Measurements from ENCODE around the gene UIMC1.
A peak's percentile ranks its signal among the peaks of the same experiment; 100 is the strongest.
"Not testable (repeated sequence)": the region's sequence is repeated elsewhere in the genome, so short reads cannot be mapped to it uniquely, and the experiment has no call there.

UIMC1 gene

GRCh38 chr5:177005619-177006264, 837 bp downstream of the UIMC1 start:
- DNase-seq (ENCODE audit: low read depth) = peak; percentile 57

- DNase-seq (ENCODE audit: low read depth) = no peak
These were observed 1.6 kb downstream of the UIMC1 start for GRCh38 chr5:177004961-177005360.

GRCh38 chr5:177003649-177004048, 2.9 kb downstream of the UIMC1 start:
- DNase-seq (ENCODE audit: low read depth) = no peak

- DNase-seq (ENCODE audit: low read depth) = not testable (repeated sequence)
These were observed 7.1 kb downstream of the UIMC1 start for GRCh38 chr5:176999526-176999925.

- no peak for DNase-seq (ENCODE audit: low read depth)
These were observed 7.8 kb downstream of the UIMC1 start for GRCh38 chr5:176998828-176999227.

- DNase-seq (ENCODE audit: low read depth) = no peak
These were observed 9.8 kb downstream of the UIMC1 start for GRCh38 chr5:176996780-176997179.

GRCh38 chr5:176995896-176996767, 10.4 kb downstream of the UIMC1 start:
- DNase-seq (ENCODE audit: low read depth) = no peak

GRCh38 chr5:176995122-176995490, 11.5 kb downstream of the UIMC1 start:
- DNase-seq (ENCODE audit: low read depth) = no peak

GRCh38 chr5:176994460-176995121, 12.0 kb downstream of the UIMC1 start:
- no peak for DNase-seq (ENCODE audit: low read depth)

GRCh38 chr5:176993081-176993480, 13.5 kb downstream of the UIMC1 start:
- not testable (repeated sequence) for DNase-seq (ENCODE audit: low read depth)

GRCh38 chr5:176987583-176987982, 19.0 kb downstream of the UIMC1 start:
- no peak for DNase-seq (ENCODE audit: low read depth)

GRCh38 chr5:176986280-176986679, 20.3 kb downstream of the UIMC1 start:
- no peak for DNase-seq (ENCODE audit: low read depth)

- DNase-seq (ENCODE audit: low read depth) = peak; percentile 12
These were observed 21.1 kb downstream of the UIMC1 start for GRCh38 chr5:176985516-176985915.

GRCh38 chr5:176984176-176984575, 22.4 kb downstream of the UIMC1 start:
- not testable (repeated sequence) for DNase-seq (ENCODE audit: low read depth)

GRCh38 chr5:176983593-176983992, 23.0 kb downstream of the UIMC1 start:
- not testable (repeated sequence) for DNase-seq (ENCODE audit: low read depth)

GRCh38 chr5:176983112-176983511, 23.5 kb downstream of the UIMC1 start:
- not testable (repeated sequence) for DNase-seq (ENCODE audit: low read depth)

- DNase-seq (ENCODE audit: low read depth) = no peak
These were observed 25.8 kb downstream of the UIMC1 start for GRCh38 chr5:176980818-176981217.

- no peak for DNase-seq (ENCODE audit: low read depth)
These were observed 26.9 kb downstream of the UIMC1 start for GRCh38 chr5:176979669-176980068.

- DNase-seq (ENCODE audit: low read depth) = no peak
These were observed 40.9 kb downstream of the UIMC1 start for GRCh38 chr5:176965633-176966032.

GRCh38 chr5:176959051-176959450, 47.5 kb downstream of the UIMC1 start:
- DNase-seq (ENCODE audit: low read depth) = no peak

- no peak for DNase-seq (ENCODE audit: low read depth)
These were observed 49.8 kb downstream of the UIMC1 start for GRCh38 chr5:176956756-176957155.

GRCh38 chr5:176955895-176956294, 50.7 kb downstream of the UIMC1 start:
- no peak for DNase-seq (ENCODE audit: low read depth)

GRCh38 chr5:176954050-176954449, 52.5 kb downstream of the UIMC1 start:
- DNase-seq (ENCODE audit: low read depth) = no peak
